K562 (cell line): ENCODE measurements around the gene U2SURP. TPM values are rescaled to one million over a fixed set of nuclear protein-coding genes. Genes with fewer than 3 reads are reported as not detected.

ENCODE experiments used
- AFF1 ChIP-seq, 2 experiments: fragments of 450-650 bp; IDR thresholded peaks; 2 replicates each; pipeline ENCODE4 v1.6.1; 2018; ENCODE audit warnings: mild to moderate bottlenecking in 2 of 2, low read depth in 1 of 2; ENCODE audit not compliant: partially characterized antibody in 2 of 2
- CAMTA2 ChIP-seq: fragments of 250-450 bp; sonication (Bioruptor Pico); conservative IDR thresholded peaks from 2 replicates; pipeline ENCODE4 v1.5.1; 2022
- EP300 ChIP-seq: IDR thresholded peaks from 2 replicates; pipeline ENCODE4 v1.6.1; 2012; ENCODE audit warnings: low read length, improper control_type of control experiment
- ETV1 ChIP-seq: fragments of 450-650 bp; conservative IDR thresholded peaks from 2 replicates; pipeline ENCODE4 v1.6.1; 2016; ENCODE audit warnings: missing genetic modification characterization, control low read depth, low read depth, missing compliant biosample characterization
- GABPB2 ChIP-seq: fragments of 250-450 bp; sonication (Bioruptor Pico); conservative IDR thresholded peaks from 2 replicates; pipeline ENCODE4 v1.5.1; 2021; ENCODE audit warnings: mild to moderate bottlenecking
- RAD51 ChIP-seq: fragments of 450-650 bp; IDR thresholded peaks from 2 replicates; pipeline ENCODE4 v1.7.1; 2016; ENCODE audit warnings: low read depth, mild to moderate bottlenecking, borderline replicate concordance
- TAL1 ChIP-seq: fragments of 450-650 bp; IDR thresholded peaks from 2 replicates; pipeline ENCODE4 v1.6.1; 2016; ENCODE audit warnings: mild to moderate bottlenecking
- TCFL5 ChIP-seq: fragments of 250-450 bp; sonication (Bioruptor Pico); conservative IDR thresholded peaks from 2 replicates; pipeline ENCODE4 v1.6.1; 2021; ENCODE audit warnings: mild to moderate bottlenecking, moderate library complexity, matching md5 sums
- TEAD4 ChIP-seq, 2 experiments: sonication (generic) in 1 of 2; formaldehyde crosslinking in 1 of 2; IDR thresholded peaks; 2 replicates each; pipeline versions ENCODE4 v1.6.1 to v1.8.0; 2012 to 2022; ENCODE audit warnings: borderline replicate concordance in 1 of 2, inconsistent platforms in 1 of 2, low read length in 1 of 2, mild to moderate bottlenecking in 1 of 2, missing genetic modification reagents in 1 of 2
- TFAM ChIP-seq: fragments of 250-450 bp; sonication (Bioruptor Pico); conservative IDR thresholded peaks from 2 replicates; pipeline ENCODE4 v1.5.0; 2021; ENCODE audit warnings: mild to moderate bottlenecking, moderate library complexity
- ZKSCAN3 ChIP-seq: fragments of 250-450 bp; sonication (Bioruptor Pico); IDR thresholded peaks from 2 replicates; pipeline ENCODE4 v1.4.0; 2020
- ZNF232 ChIP-seq: sonication (generic); formaldehyde crosslinking; IDR thresholded peaks from 2 replicates; pipeline ENCODE4 v1.8.0; 2022; ENCODE audit warnings: mild to moderate bottlenecking, missing genetic modification reagents
- ZNF764 ChIP-seq: fragments of 250-450 bp; sonication (Bioruptor Pico); IDR thresholded peaks from 2 replicates; pipeline ENCODE4 v1.4.0; 2020; ENCODE audit warnings: low read depth, mild to moderate bottlenecking, moderate library complexity
- ZNF79 ChIP-seq: fragments of 250-450 bp; sonication (Bioruptor Pico); IDR thresholded peaks from 2 replicates; pipeline ENCODE4 v1.4.0; 2020; ENCODE audit warnings: low read depth, mild to moderate bottlenecking, moderate library complexity
- polyA plus RNA-seq, 8 experiments: library from polyadenylated mRNA; depleted of rRNA in 4 of 8; stranded (reverse) in 5 of 8; unstranded in 3 of 8; fragments of >200 nt; fragmentation: Nextera tagmentation in 2 of 8; fragmentation: Illumina TruSeq in 1 of 8; extraction: Ambion mirVana in 2 of 8; extraction: Trizol in 1 of 8; gene quantifications; 2 replicates each; pipeline versions ENCODE4 v1.2.1 to v1.2.3, GENCODE V29; 2011 to 2014; ENCODE audit warnings: inconsistent platforms in 1 of 8, missing spikeins in 1 of 8
- total RNA-seq, 7 experiments: library from RNA; depleted of rRNA in 6 of 7; stranded (reverse); fragments of >200 nt in 6 of 7; fragmentation: Illumina TruSeq in 2 of 7; extraction: Trizol in 2 of 7; gene quantifications; 2 replicates each; pipeline versions ENCODE4 v1.2.1 to v1.2.3, GENCODE V29; 2011 to 2021; ENCODE audit warnings: low replicate concordance in 1 of 7
- TF ChIP-seq, protein P1 (sequence below), 2 experiments: fragments of 450-650 bp; formaldehyde crosslinking in 1 of 2; IDR thresholded peaks; 2 replicates each; pipeline versions ENCODE4 v1.4.0 to v1.6.1; 2014 to 2020; ENCODE audit warnings: mild to moderate bottlenecking in 2 of 2, borderline replicate concordance in 1 of 2, low read depth in 1 of 2

U2SURP gene
- total and polyA plus RNA-seq, 9 of the 15 experiments (the other 6 are each of a cell fraction or from before 2014, with no cell fraction given), result 128 to 322 (median 191) TPM

DNA sequence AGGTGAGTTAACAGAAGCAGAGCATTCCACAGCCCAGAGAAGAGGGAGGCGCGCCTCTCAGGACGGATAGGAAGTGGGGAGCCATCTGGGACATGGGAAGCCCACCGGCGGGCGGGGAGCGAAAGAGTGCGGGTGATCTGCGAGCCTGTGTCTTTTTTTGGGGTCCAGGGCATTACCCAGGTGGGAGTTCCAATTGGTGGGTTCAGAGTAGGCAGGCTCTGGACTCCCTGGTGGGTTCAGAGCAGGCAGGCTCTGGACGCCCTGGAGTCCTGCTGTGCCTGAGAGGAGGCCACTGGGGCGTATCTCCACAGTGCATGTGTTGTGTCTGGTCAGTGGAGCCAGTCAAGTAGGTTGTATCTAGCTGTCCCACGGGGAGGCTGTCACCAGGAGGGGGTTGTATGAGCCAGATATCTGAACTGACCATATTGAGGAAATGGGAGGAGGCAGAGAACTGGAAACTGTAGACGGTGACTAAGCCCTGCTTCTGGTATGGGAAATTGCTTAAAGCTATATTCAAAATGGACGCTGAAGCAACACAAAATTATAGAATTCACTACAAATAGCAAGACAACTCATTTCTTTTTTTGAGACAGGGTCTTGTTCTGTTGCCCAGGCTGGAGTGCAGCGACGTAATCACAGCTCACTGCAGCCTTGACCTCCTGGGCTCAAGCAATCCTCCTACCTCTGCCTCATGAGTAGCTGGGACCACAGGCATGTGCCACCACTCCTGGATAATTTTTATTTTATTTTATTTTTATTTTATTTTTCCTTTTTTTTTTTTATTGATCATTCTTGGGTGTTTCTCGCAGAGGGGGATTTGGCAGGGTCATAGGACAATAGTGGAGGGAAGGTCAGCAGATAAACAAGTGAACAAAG is 83.7 kb downstream of the U2SURP start (continued):
- peak; percentile 99 for TF ChIP-seq TEAD4 (IDR thresholded peaks at IDR 0.05; ENCODE audit: low read length)
- TF ChIP-seq TEAD4 (CRISPR knock-in tag; IDR thresholded peaks at IDR 0.05; ENCODE audit: borderline replicate concordance), result no peak
- peak; percentile 99 for TF ChIP-seq EP300
- TF ChIP-seq TFAM (CRISPR knock-in tag), result no peak
- TF ChIP-seq ZNF232 (CRISPR knock-in tag), result no peak
- peak; percentile 61 for TF ChIP-seq ETV1 (tag)
- no peak for TF ChIP-seq GABPB2 (CRISPR knock-in tag)
- TF ChIP-seq AFF1 (IDR thresholded peaks at IDR 0.05; ENCODE audit: low read depth in 1 of 2, partially characterized antibody in 2 of 2), result peak in 1 of 2 experiments; percentile 91
- TF ChIP-seq ZKSCAN3, result no peak
- peak; percentile 100 for TF ChIP-seq TAL1
- peak; percentile 43; the same call in 1 of the 2 replicates for TF ChIP-seq RAD51
- TF ChIP-seq TCFL5, result no peak; the same call in 1 of the 2 replicates
- TF ChIP-seq, protein P1, sequence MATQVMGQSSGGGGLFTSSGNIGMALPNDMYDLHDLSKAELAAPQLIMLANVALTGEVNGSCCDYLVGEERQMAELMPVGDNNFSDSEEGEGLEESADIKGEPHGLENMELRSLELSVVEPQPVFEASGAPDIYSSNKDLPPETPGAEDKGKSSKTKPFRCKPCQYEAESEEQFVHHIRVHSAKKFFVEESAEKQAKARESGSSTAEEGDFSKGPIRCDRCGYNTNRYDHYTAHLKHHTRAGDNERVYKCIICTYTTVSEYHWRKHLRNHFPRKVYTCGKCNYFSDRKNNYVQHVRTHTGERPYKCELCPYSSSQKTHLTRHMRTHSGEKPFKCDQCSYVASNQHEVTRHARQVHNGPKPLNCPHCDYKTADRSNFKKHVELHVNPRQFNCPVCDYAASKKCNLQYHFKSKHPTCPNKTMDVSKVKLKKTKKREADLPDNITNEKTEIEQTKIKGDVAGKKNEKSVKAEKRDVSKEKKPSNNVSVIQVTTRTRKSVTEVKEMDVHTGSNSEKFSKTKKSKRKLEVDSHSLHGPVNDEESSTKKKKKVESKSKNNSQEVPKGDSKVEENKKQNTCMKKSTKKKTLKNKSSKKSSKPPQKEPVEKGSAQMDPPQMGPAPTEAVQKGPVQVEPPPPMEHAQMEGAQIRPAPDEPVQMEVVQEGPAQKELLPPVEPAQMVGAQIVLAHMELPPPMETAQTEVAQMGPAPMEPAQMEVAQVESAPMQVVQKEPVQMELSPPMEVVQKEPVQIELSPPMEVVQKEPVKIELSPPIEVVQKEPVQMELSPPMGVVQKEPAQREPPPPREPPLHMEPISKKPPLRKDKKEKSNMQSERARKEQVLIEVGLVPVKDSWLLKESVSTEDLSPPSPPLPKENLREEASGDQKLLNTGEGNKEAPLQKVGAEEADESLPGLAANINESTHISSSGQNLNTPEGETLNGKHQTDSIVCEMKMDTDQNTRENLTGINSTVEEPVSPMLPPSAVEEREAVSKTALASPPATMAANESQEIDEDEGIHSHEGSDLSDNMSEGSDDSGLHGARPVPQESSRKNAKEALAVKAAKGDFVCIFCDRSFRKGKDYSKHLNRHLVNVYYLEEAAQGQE (IDR thresholded peaks at IDR 0.05; ENCODE audit: borderline replicate concordance), result peak; percentile 54
- TF ChIP-seq, protein P1 (CRISPR knock-in tag; IDR thresholded peaks at IDR 0.05; ENCODE audit: low read depth), result no peak
- TF ChIP-seq CAMTA2 (CRISPR knock-in tag), result no peak
- 0 out of 2 replicates have a peak, but pooled peaks have one; percentile 21 for TF ChIP-seq ZNF79 (CRISPR knock-in tag)
- no peak for TF ChIP-seq ZNF764 (CRISPR knock-in tag)
